CD4-positive, alpha-beta T cell treated with Interleukin-2 at 100 ng/mL for 4 hours (primary cell): ENCODE results near the gene ABCB6.
"Not testable (repeated sequence)": the region's sequence is repeated elsewhere in the genome, so short reads cannot be mapped to it uniquely, and the experiment has no call there.

Experiments used
- DNase-seq: peaks from one replicate; pipeline ENCODE4 v3.0.0-alpha.2; 2020; ENCODE audit warnings: low spot score

ABCB6 gene

DNA sequence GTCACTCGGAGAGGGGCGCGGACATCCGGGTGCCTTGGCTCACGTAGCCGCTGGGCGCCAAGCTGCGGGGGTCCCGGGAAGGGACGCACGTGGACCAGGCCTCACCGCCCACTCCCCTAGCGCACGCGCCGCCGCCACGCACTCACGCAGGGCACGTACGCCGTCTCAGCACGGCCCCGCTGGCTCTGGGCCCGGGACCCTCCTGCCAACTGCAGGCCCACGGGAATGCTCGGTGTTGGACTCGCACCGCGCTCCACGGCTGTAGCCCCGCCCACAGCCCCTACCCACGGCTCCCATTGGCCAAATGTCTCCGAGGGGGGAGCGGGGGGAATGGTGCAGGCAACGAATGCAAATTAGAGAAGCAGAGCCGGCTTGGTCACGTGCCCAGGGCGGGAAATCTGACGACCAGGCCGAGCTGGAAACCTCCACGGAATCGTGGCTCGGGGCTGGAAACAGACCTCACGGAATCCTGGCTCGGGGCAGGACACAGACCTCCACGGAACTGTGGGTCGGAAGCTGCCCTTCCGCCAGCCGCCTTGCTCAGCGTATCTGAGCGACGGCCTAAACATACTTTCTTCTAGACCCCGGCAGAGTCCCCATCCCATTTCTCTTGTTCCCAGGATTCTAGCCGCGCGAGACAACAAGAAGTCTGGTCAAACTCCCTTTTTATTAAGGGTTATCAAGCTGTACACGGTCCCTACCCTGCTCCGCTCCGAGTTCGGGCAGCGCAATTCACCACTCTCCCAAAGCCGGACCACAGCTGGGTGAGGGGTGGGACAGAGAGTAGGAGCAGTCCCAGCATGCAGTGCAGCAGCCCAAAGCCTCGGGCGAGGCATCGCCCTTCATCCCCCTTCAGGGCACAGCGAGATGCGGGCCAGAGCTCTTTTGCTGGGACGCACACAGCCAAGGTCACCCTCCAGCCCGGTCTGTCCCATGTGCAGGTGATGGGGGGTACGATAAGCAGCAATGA is at the start of gene ABCB6:
ABCB6 (minus strand) TSS at position 227 of the 970 bp plus-strand sequence. CDS start 285 bp downstream, outside the sequence.
- peak; percentile 89 for DNase-seq

GRCh38 chr2:219268294-219268693 is 49.5 kb upstream of the ABCB6 start:
- no peak for DNase-seq

GRCh38 chr2:219266886-219267285 is 48.1 kb upstream of the ABCB6 start:
- DNase-seq: no peak

GRCh38 chr2:219266232-219266631 is 47.5 kb upstream of the ABCB6 start:
- DNase-seq: no peak

DNA sequence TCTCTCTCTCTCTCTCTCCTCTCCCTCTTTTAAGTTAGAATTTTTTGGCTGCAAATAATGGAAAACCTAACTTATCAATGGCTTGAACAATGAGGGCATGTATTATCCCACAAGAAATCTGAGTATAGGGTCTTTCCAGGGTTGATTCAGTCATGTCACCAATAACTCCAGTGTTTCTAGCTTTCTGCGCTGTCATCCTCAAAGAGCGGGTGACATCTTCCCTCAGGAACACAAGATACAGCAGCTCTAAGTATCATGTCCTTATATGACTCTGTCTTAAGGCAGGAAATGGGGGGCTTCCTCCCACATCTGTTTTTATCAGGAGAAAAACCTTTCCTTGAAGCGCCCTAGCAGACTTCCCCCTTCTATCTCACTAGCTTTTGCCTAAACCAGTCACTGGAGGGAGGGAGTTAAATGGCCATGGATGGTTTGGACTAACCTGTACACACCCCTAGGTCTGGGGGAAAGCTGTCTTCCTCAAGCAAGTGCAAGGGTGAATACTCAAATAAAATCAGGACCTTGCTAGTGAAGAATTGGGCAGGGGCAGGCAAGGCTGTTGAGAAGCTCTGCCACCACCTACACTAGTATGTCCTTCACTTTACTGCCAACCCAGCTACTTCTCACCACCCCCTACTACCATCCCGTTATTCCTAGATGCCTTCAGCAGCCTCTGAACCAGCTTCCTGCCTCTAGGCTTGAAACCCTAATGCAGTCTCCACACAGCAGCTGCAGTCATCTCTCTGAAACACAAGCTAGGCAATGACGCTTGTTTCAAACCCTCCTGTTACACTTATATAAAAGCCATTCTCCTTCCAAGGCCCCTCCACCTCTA is 42.5 kb upstream of the ABCB6 start:
- DNase-seq: no peak

DNA sequence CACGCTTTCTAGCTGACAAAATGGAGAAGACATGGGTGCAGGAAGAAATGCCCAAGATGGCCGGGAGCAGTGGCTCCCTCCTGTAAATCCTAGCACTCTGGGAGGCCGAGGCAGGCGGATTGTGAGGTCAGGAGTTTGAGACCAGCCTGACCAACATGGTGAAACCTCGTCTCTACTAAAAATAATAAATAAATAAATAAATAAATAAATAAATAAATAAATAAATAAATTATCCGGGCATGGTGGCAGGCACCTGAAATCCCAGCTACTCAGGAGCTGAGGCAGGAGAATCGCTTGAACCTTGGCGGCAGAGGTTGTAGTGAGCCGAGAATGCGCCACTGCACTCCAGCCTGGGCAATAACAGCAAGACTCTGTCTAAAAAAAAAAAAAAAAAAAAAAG is 40.2 kb upstream of the ABCB6 start:
- DNase-seq: not testable (repeated sequence)

DNA sequence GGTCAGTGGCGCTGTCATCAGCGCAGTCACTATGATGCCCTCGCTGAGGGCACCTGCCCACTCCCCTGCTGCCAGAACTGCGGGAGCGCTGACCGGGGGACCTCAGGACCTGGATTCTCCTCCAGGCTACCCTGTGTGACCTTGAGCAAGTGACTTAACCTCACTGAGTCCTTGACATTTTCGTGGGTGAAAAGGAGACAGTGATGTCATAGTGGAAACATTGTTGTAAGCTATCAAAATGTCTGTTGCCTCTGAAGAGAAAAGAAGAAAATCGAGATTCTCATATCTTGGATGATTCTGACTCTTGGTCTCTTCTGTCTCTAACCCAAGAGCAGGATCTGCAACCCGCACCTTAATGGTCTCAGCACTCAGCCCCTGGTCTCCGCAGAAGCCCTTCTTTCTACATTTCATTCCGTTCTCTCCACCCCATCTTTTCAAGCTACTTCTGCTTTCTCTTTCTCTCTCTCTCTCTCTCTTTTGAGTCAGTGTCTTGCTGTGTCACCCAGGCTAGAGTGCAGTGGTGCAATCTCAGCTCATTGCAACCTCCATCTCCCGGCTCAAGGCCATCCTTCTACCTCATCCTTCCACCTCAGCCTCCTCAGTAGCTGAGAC is 35.9 kb upstream of the ABCB6 start:
- peak; percentile 59 for DNase-seq

DNA sequence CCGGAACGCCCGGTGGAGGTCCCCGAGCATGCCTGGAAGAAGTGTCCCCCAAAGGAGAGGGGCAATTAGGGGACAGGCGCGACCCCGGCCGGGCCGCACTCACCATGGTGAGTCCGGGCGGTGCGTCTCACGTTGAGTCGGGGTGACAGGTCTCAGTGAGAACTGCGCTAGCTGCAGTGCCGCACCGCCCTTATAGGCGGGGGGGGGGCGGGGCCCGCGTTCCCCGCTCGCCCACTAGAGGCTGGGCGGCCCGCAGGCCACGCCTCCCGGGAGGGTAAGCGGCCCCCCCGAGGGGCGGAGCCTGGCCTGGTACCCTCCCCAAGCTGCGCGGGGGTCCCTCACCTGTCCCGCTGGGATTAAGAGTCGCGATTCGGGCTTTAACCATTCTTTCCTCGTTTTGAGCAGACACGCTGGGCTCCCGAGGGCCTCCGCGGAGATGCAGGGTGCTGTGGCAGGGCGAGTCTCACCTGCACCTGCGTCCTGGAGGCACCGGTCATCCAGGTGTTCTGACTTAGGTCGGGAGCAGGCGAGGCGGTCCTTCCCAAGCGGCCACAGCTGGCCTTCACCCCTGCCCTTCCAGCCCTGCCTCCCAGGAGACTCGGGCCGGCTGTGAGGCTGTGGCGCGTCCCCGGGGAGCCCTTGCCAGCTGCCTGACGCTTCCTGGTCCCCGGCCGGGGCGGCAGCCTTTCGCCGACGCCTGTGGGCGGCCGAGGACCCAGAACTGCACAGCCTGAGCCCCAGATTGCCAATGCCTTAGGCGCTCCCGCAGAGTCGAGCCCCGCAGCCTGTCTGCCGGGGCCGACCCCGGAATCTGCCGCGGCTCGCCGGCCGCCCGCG is 35.2 kb upstream of the ABCB6 start, which contains the start of gene TUBA4A:
TUBA4A (minus strand) TSS at position 166 of the 837 bp plus-strand sequence; CDS start at position 106, 60 bp downstream.
- DNase-seq: peak; percentile 89

DNA sequence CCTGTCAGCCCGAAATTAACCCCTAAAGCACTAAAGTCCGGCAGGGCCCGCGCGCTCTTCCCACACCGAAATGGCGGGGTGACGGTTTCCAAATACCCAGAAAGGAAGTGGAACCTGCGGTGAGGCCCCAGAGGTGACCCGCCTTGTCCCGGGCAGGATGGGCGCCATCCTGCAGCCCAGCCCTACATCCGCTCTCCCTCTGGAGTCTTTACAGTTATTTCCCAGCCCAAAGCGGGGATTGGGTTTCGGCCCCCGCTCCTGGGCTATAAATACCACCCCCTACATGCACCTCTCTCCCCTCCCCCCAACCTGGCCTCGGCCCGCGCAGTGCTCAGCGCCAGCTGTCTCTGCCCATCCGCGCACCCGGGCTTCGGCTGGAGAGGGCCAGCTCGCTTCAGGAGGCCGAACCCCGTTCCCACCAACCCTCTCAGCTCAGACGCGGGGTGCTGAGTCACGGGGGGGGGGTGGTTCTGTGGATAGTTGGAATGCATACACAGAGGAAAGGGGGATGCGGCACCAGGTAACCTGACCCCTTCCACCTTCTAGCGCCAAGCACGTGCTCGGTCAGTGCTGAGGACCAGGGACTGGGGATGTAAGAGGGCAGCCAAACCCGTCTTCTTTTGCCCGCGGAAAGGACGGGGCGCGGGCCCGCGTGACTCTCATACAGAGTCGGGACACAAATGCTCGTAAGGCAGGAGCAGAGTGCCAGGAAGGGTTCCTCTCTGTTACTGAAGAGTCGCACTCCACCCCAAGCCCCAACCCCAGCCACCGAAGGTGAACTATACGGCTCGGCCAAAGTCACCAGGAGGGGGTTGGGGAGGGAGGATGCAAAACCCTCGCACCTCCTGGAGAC is 34.4 kb upstream of the ABCB6 start, which contains the start of gene TUBA4B:
TUBA4B (plus strand) TSS at position 344 of the 853 bp plus-strand sequence; CDS start at position 509, 165 bp downstream.
- peak; percentile 41 for DNase-seq

- no peak for DNase-seq
These were observed 33.8 kb upstream of the ABCB6 start for GRCh38 chr2:219252570-219252899.

- peak; percentile 56 for DNase-seq
These were observed 33.3 kb upstream of the ABCB6 start for GRCh38 chr2:219252084-219252483.

DNA sequence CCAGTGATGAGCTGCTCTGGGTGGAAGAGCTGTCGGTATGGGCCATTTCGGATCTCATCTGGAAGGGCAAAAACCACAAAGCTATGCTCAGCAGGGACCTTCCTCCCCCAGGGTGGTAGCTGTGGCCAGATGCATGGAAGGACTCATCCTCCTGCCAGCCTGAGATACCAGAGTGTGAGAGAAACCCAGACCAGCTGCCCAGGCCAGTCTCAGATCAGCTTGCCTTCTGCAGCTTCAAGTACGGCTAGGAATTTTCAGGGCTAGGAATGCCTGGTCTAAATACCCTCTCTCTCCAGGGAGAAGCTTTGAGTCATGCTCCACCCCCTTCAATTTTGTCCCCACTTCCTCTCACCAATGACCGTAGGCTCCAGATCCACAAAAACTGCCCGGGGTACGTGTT is 32.9 kb upstream of the ABCB6 start:
- DNase-seq: no peak

GRCh38 chr2:219250049-219250781 is 31.5 kb upstream of the ABCB6 start:
- no peak for DNase-seq

DNA sequence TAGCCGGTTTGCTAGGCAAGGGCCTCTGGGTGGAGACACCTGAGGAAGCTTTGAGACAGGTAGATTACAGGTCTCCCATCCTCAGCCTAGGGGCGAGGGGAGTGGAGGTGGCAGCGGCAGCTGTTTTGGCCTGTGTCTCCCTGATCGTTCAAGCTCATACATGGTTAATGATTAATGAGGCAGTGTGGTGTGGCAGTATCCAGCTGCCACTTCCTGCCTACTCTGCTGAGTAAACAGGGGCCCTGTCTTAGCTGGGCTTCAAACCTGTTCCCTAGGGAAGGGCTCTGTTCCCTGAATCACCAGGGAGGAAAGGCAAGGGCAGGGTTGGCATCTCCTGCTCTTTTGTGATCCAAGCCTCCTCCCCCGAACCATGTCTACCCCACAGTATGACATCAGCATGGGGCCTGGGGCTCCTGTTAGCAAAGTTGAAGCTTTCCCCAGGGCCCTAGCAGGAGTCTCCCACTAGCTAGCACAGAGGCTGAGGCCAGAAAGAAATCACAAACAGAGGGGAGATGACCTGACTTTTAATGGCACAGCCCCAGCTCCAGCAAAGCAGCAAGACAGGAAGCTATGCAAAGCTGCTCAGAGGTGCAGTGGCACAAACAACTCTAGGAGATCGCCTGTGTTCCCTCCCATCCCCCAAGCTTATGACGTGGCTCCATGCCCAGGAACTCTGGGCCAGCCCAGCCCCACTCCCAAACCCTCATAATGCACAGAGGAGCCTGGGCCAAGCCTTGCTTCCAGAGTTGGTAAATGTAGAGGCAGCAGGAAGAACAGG is 30.6 kb upstream of the ABCB6 start:
- DNase-seq: peak; percentile 55

GRCh38 chr2:219248845-219249202 is 30.1 kb upstream of the ABCB6 start:
- no peak for DNase-seq

GRCh38 chr2:219247678-219248642 is 29.2 kb upstream of the ABCB6 start:
- peak; percentile 82 for DNase-seq

GRCh38 chr2:219246559-219246958 is 27.8 kb upstream of the ABCB6 start:
- DNase-seq: no peak

GRCh38 chr2:219245899-219246230 is 27.1 kb upstream of the ABCB6 start:
- no peak for DNase-seq
